CD8-positive, alpha-beta memory T cell (primary cell): ENCODE results near the gene LRRC14B. TPM values are rescaled to one million over a fixed set of nuclear protein-coding genes. Genes with fewer than 3 reads are reported as not detected.

Experiments
- CTCF ChIA-PET: fragments of 350-600 bp; sonication (Branson Sonifier 250); formaldehyde crosslinking; loops from one replicate; lab custom pipeline; 2021; ENCODE audit warnings: antibody characterized with exemption; lab: Charles Lee
- POLR2A ChIA-PET: fragments of 350-600 bp; sonication (Branson Sonifier 250); formaldehyde crosslinking; loops from one replicate; lab custom pipeline; 2021; ENCODE audit warnings: antibody characterized with exemption; lab: Charles Lee
- DNase-seq, 5 donors: peaks; one replicate each; pipeline versions ENCODE4 v3.0.0 to v3.0.0-alpha.2; 2020 to 2022; ENCODE audit warnings: mixed read lengths in 1 of 5
- H3K27ac ChIP-seq: one replicate; pipeline ENCODE4 v1.7.0; 2013; ENCODE audit warnings: low read depth, mild to moderate bottlenecking, low read length, moderate library complexity
- H3K27me3 ChIP-seq: 2 replicates; pipeline ENCODE4 v1.7.0; 2013; ENCODE audit warnings: low read length, mild to moderate bottlenecking; ENCODE audit not compliant: insufficient read depth, poor library complexity, severe bottlenecking
- H3K36me3 ChIP-seq: 2 replicates; pipeline ENCODE4 v1.7.0; 2013; ENCODE audit warnings: mild to moderate bottlenecking, low read length, moderate library complexity; ENCODE audit not compliant: insufficient read depth
- H3K4me1 ChIP-seq: 2 replicates; pipeline ENCODE4 v1.7.0; 2013; ENCODE audit warnings: mild to moderate bottlenecking, low read length, moderate library complexity; ENCODE audit not compliant: insufficient read depth
- H3K4me3 ChIP-seq: 2 replicates; pipeline ENCODE4 v1.7.0; 2013; ENCODE audit warnings: mild to moderate bottlenecking, low read length
- H3K9me3 ChIP-seq: 2 replicates; pipeline ENCODE4 v1.7.0; 2013; ENCODE audit warnings: mild to moderate bottlenecking, low read length
- H3K27ac Mint-ChIP-seq, 8 donors: one replicate each; pipeline ENCODE4 v1.8.0; 2020 to 2021; ENCODE audit warnings: mixed read lengths in 8 of 8, mild to moderate bottlenecking in 6 of 8, inconsistent platforms in 3 of 8, moderate library complexity in 3 of 8
- H3K27me3 Mint-ChIP-seq, 2 donors: one replicate each; pipeline ENCODE4 v1.8.0; 2020 to 2021; ENCODE audit warnings: mixed read lengths in 2 of 2, mild to moderate bottlenecking in 1 of 2, moderate library complexity in 1 of 2
- H3K36me3 Mint-ChIP-seq, 3 donors: one replicate each; pipeline ENCODE4 v1.8.0; 2020 to 2021; ENCODE audit warnings: mixed read lengths in 3 of 3, inconsistent platforms in 1 of 3, mild to moderate bottlenecking in 1 of 3
- H3K4me1 Mint-ChIP-seq, 3 donors: one replicate each; pipeline ENCODE4 v1.8.0; 2020 to 2021; ENCODE audit warnings: mixed read lengths in 3 of 3, inconsistent platforms in 1 of 3, mild to moderate bottlenecking in 1 of 3
- H3K4me3 Mint-ChIP-seq, 7 donors: one replicate each; pipeline ENCODE4 v1.8.0; 2020 to 2021; ENCODE audit warnings: mixed read lengths in 7 of 7, mild to moderate bottlenecking in 6 of 7, moderate library complexity in 4 of 7, inconsistent platforms in 2 of 7
- H3K9me3 Mint-ChIP-seq, 5 donors: one replicate each; pipeline ENCODE4 v1.8.0; 2020 to 2022; ENCODE audit warnings: mixed read lengths in 5 of 5, mild to moderate bottlenecking in 3 of 5, moderate library complexity in 2 of 5, inconsistent platforms in 1 of 5
- polyA plus RNA-seq: library from polyadenylated mRNA; unstranded; fragments of 300-500 nt; fragmentation: Illumina TruSeq; gene quantifications from one replicate; pipeline ENCODE4 v1.2.3, GENCODE V29; 2021
- total RNA-seq, 2 experiments: library from RNA; stranded (reverse); gene quantifications; one replicate each; pipeline ENCODE4 v1.2.3, GENCODE V29; 2021

The LRRC14B gene
- total and polyA plus RNA-seq, 3 experiments from 2014 or later, result not detected

GRCh38 chr5:157126-157715 lies 34.1 kb upstream of the LRRC14B start:
- no peak overlapping the region for H3K27ac Mint-ChIP-seq
- no peak for DNase-seq
- CTCF ChIA-PET, result no interaction called here
- peaks cover 8 to 32% of the 10 kb centered on the region in 2 donors for H3K27me3 Mint-ChIP-seq
- H3K9me3 ChIP-seq, result no peaks in the 10 kb centered on the region
- H3K9me3 Mint-ChIP-seq, result no peaks in the 10 kb centered on the region
- H3K27ac ChIP-seq, result no peak overlapping the region
- H3K36me3 ChIP-seq, result no peaks in the 10 kb centered on the region
- H3K27me3 ChIP-seq, result no peaks in the 10 kb centered on the region
- H3K4me3 Mint-ChIP-seq, result no peak overlapping the region
- H3K4me1 Mint-ChIP-seq, result no peaks in the 10 kb centered on the region
- POLR2A ChIA-PET, result no interaction called here
- no peaks in the 10 kb centered on the region for H3K4me1 ChIP-seq
- no peak overlapping the region for H3K4me3 ChIP-seq
- no peaks in the 10 kb centered on the region for H3K36me3 Mint-ChIP-seq

GRCh38 chr5:157801-158200 lies 33.5 kb upstream of the LRRC14B start:
- ChIA-PET CTCF (no interaction called here), POLR2A (no interaction called here)
- Histone ChIP-seq H3K4me1 (no peaks in the 10 kb centered on the region), H3K27ac (no peak overlapping the region), H3K4me3 (no peak overlapping the region), H3K9me3 (no peaks in the 10 kb centered on the region), H3K36me3 (no peaks in the 10 kb centered on the region), H3K27me3 (no peaks in the 10 kb centered on the region)
- H3K36me3 Mint-ChIP-seq, result no peaks in the 10 kb centered on the region
- no peak overlapping the region for H3K4me3 Mint-ChIP-seq
- no peak for DNase-seq
- no peaks in the 10 kb centered on the region for H3K4me1 Mint-ChIP-seq
- H3K9me3 Mint-ChIP-seq, result no peaks in the 10 kb centered on the region
- H3K27ac Mint-ChIP-seq, result no peak overlapping the region
- H3K27me3 Mint-ChIP-seq, result peaks cover 8 to 32% of the 10 kb centered on the region in 2 donors

- no peaks in the 10 kb centered on the region for H3K4me1 ChIP-seq
- Mint-ChIP-seq H3K4me1 (no peaks in the 10 kb centered on the region), H3K27ac (no peak overlapping the region), H3K4me3 (no peak overlapping the region), H3K9me3 (no peaks in the 10 kb centered on the region), H3K27me3 (peaks cover 8 to 32% of the 10 kb centered on the region in 2 donors), H3K36me3 (no peaks in the 10 kb centered on the region)
- ChIA-PET CTCF (no interaction called here), POLR2A (no interaction called here)
- no peaks in the 10 kb centered on the region for H3K36me3 ChIP-seq
- no peak overlapping the region for H3K27ac ChIP-seq
- H3K27me3 ChIP-seq, result no peaks in the 10 kb centered on the region
- DNase-seq, result no peak
- no peaks in the 10 kb centered on the region for H3K9me3 ChIP-seq
- no peak overlapping the region for H3K4me3 ChIP-seq
Observed at GRCh38 chr5:158807-159447, 32.4 kb upstream of the LRRC14B start.

GRCh38 chr5:159448-160172 lies 31.7 kb upstream of the LRRC14B start:
- H3K9me3 ChIP-seq, result no peaks in the 10 kb centered on the region
- no peak for DNase-seq
- H3K27ac Mint-ChIP-seq, result no peak overlapping the region
- H3K4me3 ChIP-seq, result no peak overlapping the region
- no peaks in the 10 kb centered on the region for H3K4me1 ChIP-seq
- no peaks in the 10 kb centered on the region for H3K9me3 Mint-ChIP-seq
- H3K36me3 Mint-ChIP-seq, result no peaks in the 10 kb centered on the region
- H3K27me3 ChIP-seq, result no peaks in the 10 kb centered on the region
- H3K4me1 Mint-ChIP-seq, result no peaks in the 10 kb centered on the region
- H3K36me3 ChIP-seq, result no peaks in the 10 kb centered on the region
- no peak overlapping the region for H3K27ac ChIP-seq
- ChIA-PET CTCF (no interaction called here), POLR2A (no interaction called here)
- H3K27me3 Mint-ChIP-seq, result peaks cover 5 to 32% of the 10 kb centered on the region in 2 donors
- H3K4me3 Mint-ChIP-seq, result no peak overlapping the region

GRCh38 chr5:160173-160510 lies 31.2 kb upstream of the LRRC14B start:
- H3K9me3 Mint-ChIP-seq, result no peaks in the 10 kb centered on the region
- no peak for DNase-seq
- Histone ChIP-seq H3K9me3 (no peaks in the 10 kb centered on the region), H3K4me3 (no peak overlapping the region), H3K27me3 (no peaks in the 10 kb centered on the region), H3K27ac (no peak overlapping the region), H3K36me3 (no peaks in the 10 kb centered on the region), H3K4me1 (no peaks in the 10 kb centered on the region)
- no peaks in the 10 kb centered on the region for H3K36me3 Mint-ChIP-seq
- ChIA-PET POLR2A (no interaction called here), CTCF (no interaction called here)
- no peaks in the 10 kb centered on the region for H3K4me1 Mint-ChIP-seq
- peaks cover 4 to 32% of the 10 kb centered on the region in 2 donors for H3K27me3 Mint-ChIP-seq
- no peak overlapping the region for H3K4me3 Mint-ChIP-seq
- no peak overlapping the region for H3K27ac Mint-ChIP-seq

- Histone ChIP-seq H3K4me1 (no peaks in the 10 kb centered on the region), H3K27ac (no peak overlapping the region), H3K27me3 (no peaks in the 10 kb centered on the region), H3K4me3 (no peak overlapping the region), H3K9me3 (no peaks in the 10 kb centered on the region), H3K36me3 (no peaks in the 10 kb centered on the region)
- Mint-ChIP-seq H3K27me3 (peaks cover 4 to 27% of the 10 kb centered on the region in 2 donors), H3K36me3 (no peaks in the 10 kb centered on the region), H3K4me1 (no peaks in the 10 kb centered on the region), H3K4me3 (no peak overlapping the region), H3K27ac (no peak overlapping the region), H3K9me3 (no peaks in the 10 kb centered on the region)
- ChIA-PET POLR2A (no interaction called here), CTCF (no interaction called here)
- no peak for DNase-seq
Observed at GRCh38 chr5:160921-161802, 30.1 kb upstream of the LRRC14B start.

- no peaks in the 10 kb centered on the region for H3K4me1 Mint-ChIP-seq
- no peaks in the 10 kb centered on the region for H3K9me3 Mint-ChIP-seq
- H3K4me3 ChIP-seq, result no peak overlapping the region
- H3K36me3 Mint-ChIP-seq, result no peaks in the 10 kb centered on the region
- H3K27ac ChIP-seq, result no peak overlapping the region
- no peaks in the 10 kb centered on the region for H3K4me1 ChIP-seq
- H3K9me3 ChIP-seq, result no peaks in the 10 kb centered on the region
- H3K27me3 Mint-ChIP-seq, result peaks cover 4 to 27% of the 10 kb centered on the region in 2 donors
- no peak for DNase-seq
- ChIA-PET POLR2A (no interaction called here), CTCF (no interaction called here)
- no peak overlapping the region for H3K27ac Mint-ChIP-seq
- no peaks in the 10 kb centered on the region for H3K36me3 ChIP-seq
- no peak overlapping the region for H3K4me3 Mint-ChIP-seq
- H3K27me3 ChIP-seq, result no peaks in the 10 kb centered on the region
Observed at GRCh38 chr5:161803-162110, 29.5 kb upstream of the LRRC14B start.

- Mint-ChIP-seq H3K36me3 (no peaks in the 10 kb centered on the region), H3K4me1 (no peaks in the 10 kb centered on the region), H3K27me3 (peaks cover 4 to 25% of the 10 kb centered on the region in 2 donors), H3K9me3 (no peaks in the 10 kb centered on the region), H3K27ac (no peak overlapping the region), H3K4me3 (no peak overlapping the region)
- no peaks in the 10 kb centered on the region for H3K9me3 ChIP-seq
- POLR2A ChIA-PET, result no interaction called here
- no peak overlapping the region for H3K27ac ChIP-seq
- H3K4me1 ChIP-seq, result no peaks in the 10 kb centered on the region
- H3K4me3 ChIP-seq, result no peak overlapping the region
- no peaks in the 10 kb centered on the region for H3K36me3 ChIP-seq
- CTCF ChIA-PET, result no interaction called here
- no peak for DNase-seq
- no peaks in the 10 kb centered on the region for H3K27me3 ChIP-seq
Observed at GRCh38 chr5:162190-162564, 29.1 kb upstream of the LRRC14B start.
